GM10266 (cell line): ENCODE results near the gene NLRP7.
"Not testable (repeated sequence)": the region's sequence is repeated elsewhere in the genome, so short reads cannot be mapped to it uniquely, and the experiment has no call there.

ENCODE experiments used
- DNase-seq: peaks from one replicate; pipeline ENCODE4 v3.0.0; 2012; ENCODE audit errors: extremely low spot score
- TF ChIP-seq, protein P1 (sequence below): IDR thresholded peaks from 2 replicates; pipeline ENCODE4 v1.5.1; 2012; ENCODE audit warnings: mild to moderate bottlenecking, low read depth; ENCODE audit not compliant: control insufficient read depth, insufficient read depth; ENCODE audit errors: missing control alignments

The NLRP7 gene

DNA sequence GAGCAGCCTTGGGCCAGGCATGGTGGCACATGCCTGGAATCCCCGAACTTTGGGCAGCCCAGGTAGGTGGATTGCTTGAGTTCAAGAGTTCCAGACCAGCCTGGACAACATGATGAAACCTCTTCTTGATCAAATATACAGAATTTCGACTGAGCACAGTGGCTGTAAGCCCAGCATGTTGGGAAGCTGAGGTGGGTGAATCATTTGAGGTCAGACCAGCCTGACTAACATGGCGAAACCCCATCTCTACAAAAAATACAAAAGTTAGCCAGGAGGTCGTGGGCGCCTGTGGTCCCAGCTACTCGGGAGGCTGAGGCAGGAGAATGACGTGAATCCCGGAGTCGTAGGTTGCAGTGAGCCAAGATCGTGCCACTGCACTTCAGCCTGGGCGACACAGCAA, 8.0 kb upstream of the NLRP7 start:
- TF ChIP-seq, protein P1, sequence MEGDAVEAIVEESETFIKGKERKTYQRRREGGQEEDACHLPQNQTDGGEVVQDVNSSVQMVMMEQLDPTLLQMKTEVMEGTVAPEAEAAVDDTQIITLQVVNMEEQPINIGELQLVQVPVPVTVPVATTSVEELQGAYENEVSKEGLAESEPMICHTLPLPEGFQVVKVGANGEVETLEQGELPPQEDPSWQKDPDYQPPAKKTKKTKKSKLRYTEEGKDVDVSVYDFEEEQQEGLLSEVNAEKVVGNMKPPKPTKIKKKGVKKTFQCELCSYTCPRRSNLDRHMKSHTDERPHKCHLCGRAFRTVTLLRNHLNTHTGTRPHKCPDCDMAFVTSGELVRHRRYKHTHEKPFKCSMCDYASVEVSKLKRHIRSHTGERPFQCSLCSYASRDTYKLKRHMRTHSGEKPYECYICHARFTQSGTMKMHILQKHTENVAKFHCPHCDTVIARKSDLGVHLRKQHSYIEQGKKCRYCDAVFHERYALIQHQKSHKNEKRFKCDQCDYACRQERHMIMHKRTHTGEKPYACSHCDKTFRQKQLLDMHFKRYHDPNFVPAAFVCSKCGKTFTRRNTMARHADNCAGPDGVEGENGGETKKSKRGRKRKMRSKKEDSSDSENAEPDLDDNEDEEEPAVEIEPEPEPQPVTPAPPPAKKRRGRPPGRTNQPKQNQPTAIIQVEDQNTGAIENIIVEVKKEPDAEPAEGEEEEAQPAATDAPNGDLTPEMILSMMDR = no peak
- DNase-seq = no peak

- not testable (repeated sequence) for DNase-seq
Observed at GRCh38 chr19:54953345-54953713, 6.0 kb upstream of the NLRP7 start.

GRCh38 chr19:54952591-54953344, 5.4 kb upstream of the NLRP7 start:
- DNase-seq = no peak
- TF ChIP-seq, protein P1 = no peak

GRCh38 chr19:54950580-54950979, 3.2 kb upstream of the NLRP7 start:
- not testable (repeated sequence) for DNase-seq

- peak; percentile 54 for DNase-seq
- TF ChIP-seq, protein P1 = no peak
Observed at GRCh38 chr19:54949412-54949811, 2.1 kb upstream of the NLRP7 start.

GRCh38 chr19:54943772-54944361, 3.5 kb downstream of the NLRP7 start:
- not testable (repeated sequence) for DNase-seq

GRCh38 chr19:54939538-54939937, 7.8 kb downstream of the NLRP7 start:
- not testable (repeated sequence) for DNase-seq

DNA sequence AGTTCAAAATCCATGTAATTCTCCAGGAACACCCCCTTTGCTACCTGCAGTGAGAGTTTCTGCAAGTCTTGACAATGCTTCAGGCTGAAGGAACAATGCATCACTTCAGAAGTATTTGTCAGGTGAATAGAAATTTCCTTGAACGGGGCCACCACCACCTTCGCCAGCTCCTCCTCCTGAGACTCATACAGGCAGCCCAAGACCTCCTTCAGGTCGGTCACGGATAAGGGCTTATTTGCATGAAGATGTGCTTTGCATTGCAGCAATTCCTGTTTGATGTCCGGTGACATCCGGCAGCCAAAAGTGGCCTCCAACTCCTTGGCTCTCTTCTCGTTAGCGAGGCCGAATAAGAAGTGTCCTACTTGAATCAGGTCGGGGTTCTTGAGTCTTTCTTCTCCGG, 8.4 kb downstream of the NLRP7 start:
- TF ChIP-seq, protein P1 = no peak
- DNase-seq = no peak

- peak; percentile 62 for DNase-seq
- TF ChIP-seq, protein P1 = no peak
Observed at GRCh38 chr19:54937926-54938325, 9.4 kb downstream of the NLRP7 start.
